HTR-8/SVneo (cell line): ENCODE data around the gene LARP1.
A peak's percentile ranks its signal among the peaks of the same experiment; 100 is the strongest.
"Not testable (repeated sequence)": the region's sequence is repeated elsewhere in the genome, so short reads cannot be mapped to it uniquely, and the experiment has no call there.

ENCODE experiments used
- DNase-seq: peaks from one replicate; pipeline ENCODE4 v3.0.0; 2011; ENCODE audit warnings: low spot score, mixed read lengths; ENCODE audit not compliant: insufficient read length
- FAIRE-seq: peaks from 2 replicates; lab custom pipeline; 2011; peaks lifted over from hg19 to GRCh38; lab: Jason Lieb, UNC

The LARP1 gene

DNA sequence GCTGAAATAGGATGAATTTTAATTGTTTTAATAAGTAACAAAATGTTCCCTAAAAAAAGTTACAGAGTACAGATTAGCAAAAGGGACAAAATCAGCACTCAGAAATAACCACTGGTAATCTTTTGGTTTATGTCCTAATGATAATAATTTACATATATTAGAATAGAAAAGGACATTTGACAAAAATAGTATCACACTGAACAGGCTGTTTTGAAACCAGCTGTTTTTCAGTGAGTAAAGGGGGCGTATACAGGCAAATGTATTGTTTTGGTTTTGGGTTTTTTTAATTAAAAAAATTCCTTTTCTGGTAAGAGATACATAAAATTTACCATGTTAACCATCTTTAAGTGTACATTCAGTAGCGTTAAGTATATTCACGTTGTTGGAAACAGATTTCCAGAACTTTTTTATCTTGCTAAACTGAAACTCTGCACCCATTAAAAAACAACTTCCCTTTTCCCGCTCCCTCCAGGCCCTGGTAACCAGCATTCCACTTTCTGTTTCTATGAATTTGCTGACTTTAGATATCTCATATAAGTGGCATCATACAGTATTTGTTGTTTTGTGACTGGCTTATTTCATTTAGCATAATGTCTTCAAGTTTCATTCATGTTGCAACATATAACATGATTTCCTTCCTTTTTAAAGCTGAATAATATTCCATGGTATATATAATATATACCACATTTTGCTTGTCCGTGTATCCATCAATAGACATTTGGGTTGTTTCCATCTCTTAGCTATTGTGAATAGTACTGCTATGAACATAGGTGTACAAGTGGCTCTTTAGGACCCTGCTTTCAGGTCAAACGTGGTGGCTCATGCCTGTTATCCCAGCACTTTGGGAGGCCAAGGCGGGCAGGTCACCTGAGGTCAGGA lies 20.6 kb upstream of the LARP1 start:
- no peak for FAIRE-seq
- no peak for DNase-seq

DNA sequence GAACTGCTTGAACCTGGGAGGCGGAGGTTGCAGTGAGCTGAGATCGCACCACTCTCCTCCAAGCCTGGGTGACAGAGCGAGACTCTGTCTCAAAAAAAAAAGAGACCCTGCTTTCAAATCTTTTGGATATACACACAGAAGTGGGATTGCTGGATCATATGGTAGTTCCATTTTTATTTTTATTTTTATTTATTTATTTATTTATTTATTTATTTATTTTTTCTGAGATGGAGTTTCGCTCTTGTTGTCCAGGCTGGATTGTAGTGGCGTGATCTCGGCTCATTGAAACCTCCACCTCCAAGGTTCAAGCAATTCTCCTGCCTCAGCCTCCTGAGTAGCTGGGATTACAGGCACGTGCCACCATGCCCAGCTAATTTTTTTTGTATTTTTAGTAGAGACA lies 19.8 kb upstream of the LARP1 start:
- not testable (repeated sequence) for FAIRE-seq, DNase-seq

DNA sequence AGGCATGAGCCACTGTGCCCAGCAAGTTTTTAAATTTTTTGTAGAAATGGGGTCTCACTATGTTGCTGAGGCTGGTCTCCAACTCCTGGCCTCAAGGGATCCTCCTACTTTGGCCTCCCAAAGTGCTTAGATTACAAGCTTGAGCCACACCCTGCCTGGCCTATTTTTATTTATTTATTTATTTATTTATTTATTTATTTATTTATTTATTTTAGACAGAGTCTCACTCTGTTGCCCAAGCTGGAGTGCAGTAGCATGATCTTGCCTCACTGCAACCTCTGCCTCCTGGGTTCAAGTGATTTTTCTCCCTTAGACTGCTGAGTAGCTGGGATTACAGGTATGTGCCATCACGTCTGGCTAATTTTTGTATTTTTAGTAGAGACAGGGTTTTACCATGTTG lies 18.8 kb upstream of the LARP1 start:
- FAIRE-seq, DNase-seq: not testable (repeated sequence)

DNA sequence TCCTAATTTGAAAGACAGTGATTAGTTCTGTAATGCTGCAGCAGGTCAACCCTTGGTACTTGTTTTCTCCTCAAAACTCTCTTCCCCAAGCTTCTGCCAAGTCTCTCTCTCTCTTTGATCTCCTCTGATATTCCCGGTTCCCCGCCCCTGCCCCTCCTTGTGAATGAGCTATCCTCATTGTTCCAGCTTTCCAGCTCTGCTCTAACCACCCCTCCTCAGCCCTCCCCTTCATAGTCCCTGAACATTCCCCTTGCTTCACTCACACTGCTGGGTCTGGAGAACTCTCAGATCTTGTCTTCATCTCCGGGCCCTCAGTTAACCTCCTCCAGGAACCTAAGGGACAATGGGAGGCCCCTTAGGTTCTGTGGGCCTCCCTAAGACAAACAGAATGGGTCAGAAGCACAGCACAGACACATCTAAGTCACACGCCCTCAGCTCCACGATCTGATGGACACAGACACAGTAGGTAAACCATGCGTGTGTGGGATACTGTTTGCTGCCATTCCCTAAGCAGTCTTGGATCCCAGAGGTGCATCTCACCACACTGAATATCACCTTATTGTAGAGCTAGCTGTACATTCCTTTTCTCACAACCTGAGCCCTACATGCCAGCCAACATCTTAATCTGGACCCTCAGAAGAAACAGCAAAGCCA lies 17.4 kb upstream of the LARP1 start:
- no peak for FAIRE-seq
- no peak for DNase-seq

DNA sequence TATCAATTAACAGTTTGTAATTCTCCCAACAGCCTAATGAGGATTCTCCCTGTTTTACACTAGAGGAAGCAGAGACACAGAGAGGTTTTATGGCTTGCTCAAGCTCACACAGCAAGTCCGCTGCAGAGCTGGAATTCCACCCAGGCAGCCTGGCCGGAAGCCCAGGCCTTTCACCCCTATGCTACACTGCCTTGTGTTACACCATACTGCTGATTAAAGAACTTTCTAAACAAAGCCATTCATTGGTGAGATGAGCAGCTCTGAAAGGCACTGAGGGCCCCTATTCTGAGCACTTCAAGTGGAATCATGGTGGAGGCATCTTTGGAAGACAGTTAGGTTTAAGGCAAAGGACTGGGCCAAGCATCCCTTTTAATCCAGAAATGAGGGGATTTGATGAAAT lies 14.7 kb upstream of the LARP1 start:
- FAIRE-seq: no peak
- no peak for DNase-seq

DNA sequence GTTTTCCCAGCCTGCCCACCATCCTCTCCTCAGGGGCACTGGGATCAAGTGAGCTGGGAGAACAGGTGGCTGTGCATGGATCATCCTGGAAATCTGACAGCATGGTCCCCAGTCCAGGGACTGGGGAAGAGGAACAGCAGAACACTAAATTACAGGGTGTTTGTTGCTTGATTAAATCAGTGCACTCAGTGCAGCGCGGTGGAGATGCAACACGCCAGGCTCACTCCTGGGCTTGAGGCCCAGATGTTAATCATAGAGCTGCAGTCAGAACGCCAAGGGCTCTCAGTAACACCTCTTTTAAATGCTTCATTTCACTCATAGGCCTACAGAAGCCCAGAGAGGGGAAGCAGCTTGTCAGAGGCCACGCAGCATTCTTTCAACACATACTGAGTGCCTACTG lies 14.2 kb upstream of the LARP1 start:
- FAIRE-seq (no peak), DNase-seq (no peak)

DNA sequence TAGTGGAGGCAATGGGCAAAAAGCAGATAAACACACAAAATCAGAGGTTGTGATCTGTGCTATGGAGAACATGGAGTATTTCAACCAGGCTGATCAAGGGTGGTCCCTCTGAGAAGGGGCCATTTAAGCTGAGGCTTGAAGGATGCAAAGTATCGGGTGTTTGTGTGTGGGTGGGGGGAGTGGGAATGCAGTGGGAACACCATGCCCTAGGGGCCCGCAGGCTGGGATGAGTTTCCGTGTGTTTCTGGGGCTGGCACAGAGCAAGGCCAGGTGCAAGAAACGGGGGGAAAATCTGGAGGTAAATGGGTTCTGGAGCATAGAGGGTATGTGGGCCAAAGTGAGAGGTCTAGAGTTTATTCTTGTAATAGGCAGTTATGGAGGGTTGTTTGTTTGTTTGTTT lies 13.8 kb upstream of the LARP1 start:
- no peak for FAIRE-seq
- DNase-seq: no peak

DNA sequence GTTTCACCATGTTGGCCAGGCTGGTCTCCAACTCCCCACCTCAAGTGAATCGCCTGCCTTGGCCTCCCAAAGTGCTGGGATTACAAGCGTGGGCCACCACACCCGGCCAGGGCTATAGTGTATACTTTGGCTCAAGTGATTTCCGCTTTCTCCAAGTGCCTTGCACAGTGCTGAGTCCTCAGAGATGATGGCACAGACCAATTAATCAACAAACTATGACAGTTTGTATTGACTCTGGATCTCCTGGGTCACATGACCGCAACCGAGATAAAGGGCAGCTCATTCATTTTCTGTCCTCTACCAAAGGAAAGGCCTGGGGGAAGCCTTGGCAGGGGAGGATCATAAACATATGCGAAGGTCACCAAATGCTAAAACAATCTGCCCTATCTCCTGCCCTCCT lies 11.4 kb upstream of the LARP1 start:
- FAIRE-seq (no peak), DNase-seq (no peak)

DNA sequence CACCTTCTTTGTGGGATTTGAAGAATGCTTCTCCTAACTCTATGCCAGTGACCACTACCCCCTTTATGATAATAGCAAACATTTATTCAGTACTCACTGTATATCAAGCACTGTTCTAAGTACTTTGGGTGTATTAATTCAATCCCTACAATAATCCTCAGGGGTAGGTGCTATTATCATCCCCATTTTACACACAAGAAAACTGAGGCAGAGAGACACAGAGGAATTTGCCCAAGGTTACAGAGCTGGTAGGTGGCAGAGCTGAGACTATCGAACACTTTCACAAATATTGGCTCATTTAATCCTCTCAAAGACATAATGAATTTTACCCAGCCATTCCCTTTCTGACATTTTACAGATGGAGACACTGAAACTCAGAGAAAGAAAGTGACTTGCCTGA lies 9.8 kb upstream of the LARP1 start:
- FAIRE-seq (no peak), DNase-seq (no peak)

DNA sequence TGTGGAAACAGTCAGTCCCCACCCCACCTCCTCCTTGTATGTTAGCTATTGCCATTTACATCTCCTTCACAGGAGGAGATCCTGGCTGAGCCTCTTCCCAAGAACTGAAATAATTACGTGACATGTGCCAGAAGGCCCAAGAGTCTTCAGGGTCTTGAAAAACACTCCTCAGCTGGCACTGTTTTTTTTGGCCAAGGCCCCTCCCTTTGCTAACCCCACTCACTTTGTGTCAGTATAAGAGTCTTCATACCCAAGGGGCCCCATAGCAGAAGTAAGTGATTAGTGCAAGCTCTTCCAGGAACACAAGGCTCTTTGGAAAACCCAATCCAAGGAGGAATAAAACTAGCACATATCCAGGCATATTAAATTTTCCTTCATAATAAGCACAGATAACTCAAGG lies 5.7 kb upstream of the LARP1 start:
- FAIRE-seq (no peak), DNase-seq (no peak)

DNA sequence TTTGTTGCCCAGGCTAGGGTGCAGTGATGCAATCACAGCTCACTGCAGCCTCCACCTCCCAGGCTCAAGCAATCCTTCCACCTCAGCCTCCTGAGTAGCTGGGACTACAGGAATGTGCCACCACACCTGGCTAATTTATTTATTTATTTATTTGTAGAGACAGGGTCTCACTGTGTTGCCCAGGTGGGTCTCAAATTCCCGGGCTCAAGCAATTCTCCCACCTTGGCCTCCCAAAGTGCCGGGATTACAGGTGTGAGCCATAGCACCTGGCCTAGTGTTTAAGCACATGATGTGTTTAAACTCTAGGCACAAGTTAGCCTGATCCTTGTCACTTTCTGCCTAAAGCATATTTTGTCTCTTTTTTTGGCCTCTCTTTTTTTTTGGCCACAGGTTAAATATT lies 4.5 kb upstream of the LARP1 start:
- not testable (repeated sequence) for DNase-seq, FAIRE-seq

DNA sequence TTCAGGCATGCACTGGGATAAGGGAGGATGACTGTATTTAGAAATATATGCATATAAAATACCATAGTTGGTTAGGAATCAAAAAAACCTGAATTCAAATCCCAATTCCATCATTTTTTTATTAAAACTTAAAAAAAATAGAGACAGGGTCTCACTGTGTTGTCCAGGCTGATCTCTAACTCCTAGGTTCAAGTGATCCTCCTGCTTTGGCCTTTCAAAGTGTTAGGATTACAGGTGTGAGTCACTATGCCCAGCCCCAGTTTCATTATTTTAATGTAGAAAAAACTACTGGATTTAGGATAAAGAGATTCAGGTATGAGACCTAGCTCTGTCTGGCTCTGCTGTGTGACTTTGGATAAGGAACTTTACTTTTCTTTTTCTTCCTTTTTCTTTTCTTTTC lies 3.3 kb upstream of the LARP1 start:
- FAIRE-seq: no peak
- no peak for DNase-seq

DNA sequence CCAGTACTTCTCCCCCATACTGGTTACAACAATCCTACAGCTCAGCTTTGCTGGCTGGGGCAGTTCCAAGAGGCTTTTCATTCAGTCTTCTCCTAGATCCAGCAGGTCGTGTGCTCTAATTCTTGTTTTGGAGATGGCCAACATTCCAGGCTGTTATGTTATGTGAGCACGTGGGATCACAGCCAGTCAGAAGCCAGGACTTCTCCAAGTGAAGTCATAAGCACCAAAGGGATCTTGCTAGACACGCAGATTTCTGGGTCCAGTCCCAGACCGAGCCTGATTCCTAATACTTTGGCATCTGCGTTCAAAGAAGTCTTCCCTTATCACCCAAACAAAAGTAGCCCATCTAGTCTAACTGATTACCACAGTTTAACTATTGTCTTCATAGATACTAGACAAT lies 1.4 kb upstream of the LARP1 start:
- no peak for DNase-seq
- no peak for FAIRE-seq

DNA sequence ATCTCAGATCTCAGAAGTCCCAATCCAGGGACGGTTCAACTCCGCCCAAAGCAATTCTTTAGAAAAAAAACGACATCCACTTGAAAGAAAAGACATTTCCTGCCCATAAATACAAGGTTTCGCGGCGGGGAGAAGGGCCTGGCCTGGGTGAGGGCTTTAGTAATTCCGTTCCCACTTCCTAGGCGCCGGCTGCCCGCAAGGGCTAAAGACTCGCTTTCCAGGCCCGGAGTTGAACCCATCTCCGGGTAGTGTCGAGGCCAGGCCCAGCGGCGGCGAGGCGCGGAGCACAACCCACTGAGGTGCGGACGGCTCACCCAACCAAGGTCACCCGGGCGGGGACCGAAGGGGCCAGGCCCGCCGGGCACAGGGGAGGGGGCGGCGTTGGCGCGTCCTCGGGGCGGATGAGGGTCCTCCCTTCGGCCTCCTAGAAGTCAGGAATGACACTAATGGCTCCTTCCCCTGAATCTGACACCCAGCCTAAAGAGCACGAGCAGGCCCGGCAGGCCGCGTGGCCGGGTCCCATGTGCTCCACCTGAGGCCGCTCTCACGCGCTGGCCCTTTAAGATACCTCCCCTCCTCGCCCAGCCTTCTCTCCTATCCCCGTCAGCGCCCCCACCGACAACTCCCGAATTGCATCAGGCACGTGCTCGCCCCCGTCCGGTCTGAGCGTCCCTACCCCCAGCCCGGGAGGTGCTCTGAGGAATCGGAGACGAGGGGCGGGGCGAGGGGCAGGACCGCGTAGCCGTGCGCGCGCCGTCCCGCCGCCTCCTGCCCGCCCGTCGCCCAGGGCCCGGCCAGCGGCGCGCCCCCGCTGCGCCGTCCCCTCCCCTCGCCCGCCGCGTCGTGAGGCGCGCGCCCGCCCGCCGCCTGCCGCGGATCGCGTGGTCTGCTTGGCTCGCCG lies 467 bp upstream of the LARP1 start:
- DNase-seq (peak; percentile 98), FAIRE-seq (peak; percentile 96)

DNA sequence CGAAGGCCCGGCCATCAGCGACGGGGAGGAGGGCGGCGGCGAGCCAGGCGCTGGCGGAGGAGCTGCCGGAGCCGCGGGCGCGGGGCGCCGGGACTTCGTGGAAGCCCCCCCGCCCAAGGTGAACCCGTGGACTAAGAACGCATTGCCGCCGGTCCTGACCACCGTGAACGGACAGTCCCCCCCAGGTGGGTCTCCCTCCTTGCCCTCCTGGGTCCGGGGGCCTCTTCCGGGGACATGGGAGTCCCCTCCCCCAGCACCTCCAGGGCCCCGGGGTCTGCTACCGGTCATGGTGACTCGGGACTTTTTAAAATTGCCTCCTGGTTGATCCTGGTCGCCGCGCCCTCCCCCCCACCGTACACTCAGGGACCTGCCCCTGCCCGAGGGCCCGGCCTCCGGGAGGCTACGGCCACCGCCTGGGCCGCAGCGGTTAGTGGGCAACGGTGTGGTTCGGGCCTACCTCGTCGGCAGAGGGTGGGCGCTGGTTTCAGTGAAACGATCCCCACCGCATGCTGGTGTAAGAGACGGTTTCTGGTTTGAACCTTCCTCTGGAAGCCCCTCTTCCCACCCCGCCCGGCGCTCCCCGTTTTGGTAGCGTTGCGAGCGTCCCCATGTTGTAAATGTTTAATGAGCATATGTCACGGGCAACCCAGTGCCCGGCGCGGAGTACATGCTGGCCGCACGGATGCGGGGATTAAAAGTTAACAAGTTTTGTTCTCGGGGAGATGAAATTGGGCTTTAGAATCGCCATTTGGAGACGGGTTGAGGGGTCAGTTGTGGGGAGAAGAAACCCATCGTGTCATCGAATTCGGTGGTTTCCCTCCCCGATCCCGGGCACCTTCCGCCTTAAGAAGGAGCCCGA lies 1.1 kb downstream of the LARP1 start:
- DNase-seq: no peak
- no peak for FAIRE-seq

DNA sequence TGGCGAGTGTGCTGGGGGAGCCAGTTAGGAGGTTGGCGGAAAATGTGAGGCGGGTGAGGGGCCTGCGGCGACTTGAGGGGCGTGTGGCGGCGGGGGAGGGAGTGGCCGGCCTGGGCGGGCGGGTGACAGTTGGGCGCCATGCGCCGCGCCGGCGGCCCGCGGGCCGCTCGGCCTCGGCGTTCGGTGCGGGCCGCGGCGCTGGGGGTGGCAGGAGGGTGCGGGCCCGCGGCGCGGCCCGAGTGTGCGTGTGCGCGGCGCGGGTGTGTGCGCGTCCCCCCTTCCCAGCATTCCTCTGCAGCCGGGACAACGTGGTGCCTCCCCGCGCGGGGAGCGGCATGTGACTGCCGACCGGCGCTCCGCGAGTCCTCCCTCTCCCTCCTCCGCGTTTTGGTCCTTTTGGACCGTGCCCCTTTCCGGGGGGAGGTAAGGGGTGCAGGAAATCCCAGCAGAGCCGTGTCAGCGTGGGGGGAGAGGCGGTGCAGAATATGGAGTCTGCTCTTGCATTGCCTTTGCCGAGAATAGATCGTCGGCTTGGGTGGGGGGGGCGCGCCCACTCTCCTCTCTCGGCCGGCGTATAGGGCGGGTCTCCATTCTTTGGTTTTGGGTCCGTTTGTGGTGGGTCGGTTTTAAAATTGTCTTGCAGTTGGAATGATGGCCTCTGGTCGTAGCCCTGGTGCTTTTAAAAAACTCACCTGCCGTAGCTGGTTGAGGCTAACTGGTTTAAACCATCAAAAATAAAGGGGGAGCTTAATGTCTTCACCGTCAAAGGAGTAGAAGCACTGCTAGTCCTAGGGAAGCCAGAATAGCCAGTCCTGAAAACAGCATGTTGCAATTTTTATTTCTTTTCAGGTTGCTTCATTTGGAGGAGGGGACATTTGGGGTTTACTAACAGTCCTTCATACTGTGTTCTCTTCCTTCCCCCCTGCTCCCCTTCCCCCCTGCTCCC lies 2.0 kb downstream of the LARP1 start:
- DNase-seq (no peak), FAIRE-seq (peak; percentile 16)

DNA sequence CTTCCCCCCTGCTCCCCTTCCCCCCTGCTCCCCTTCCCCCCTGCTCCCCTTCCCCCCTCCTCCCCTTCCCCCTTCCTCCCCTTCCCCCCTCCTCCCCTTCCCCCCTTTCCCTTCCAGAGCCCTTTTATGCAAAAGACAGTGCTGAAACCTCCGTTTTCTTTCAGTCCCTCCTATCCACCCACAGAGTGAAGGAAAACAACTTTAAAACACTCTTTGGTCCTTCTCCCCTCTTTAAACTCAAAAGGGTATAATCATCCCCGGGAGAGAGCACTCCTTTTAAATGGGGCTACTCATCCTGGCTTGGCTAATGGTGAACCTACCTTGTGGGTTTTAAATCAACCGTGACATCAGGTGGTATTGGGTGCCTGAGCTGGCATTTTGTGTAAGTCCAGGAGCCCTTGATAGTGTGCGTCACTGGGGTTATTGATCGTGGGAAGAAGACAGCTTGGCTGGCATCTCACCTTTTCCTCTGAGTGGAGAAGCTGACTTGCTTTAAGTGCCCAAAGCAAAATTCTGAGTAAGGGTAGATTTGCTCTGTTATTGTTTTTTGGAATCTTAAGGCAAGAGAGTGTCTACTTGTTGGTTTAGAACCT lies 2.7 kb downstream of the LARP1 start:
- DNase-seq: no peak

DNA sequence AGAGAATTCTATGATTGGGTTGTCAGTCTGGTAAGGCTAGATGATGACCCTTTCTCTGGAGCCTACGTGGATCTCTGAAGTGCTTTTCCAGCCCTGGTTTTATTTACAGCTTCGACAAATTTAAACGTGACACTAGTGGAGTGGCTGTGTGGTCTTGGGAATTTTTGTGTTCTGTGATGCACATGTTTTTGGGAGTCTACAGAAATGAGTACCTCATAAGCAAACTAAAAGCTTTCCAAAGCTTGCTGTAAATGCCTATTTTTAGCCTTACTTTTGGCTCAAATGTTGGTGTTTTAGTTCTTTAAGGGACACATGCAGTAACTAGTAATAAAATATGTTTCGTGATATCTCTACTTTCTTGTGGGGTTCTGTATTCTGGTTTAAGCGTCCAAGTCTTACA lies 3.3 kb downstream of the LARP1 start:
- FAIRE-seq: no peak

More for the DNA sequence above, 2.7 kb downstream of the LARP1 start:
- FAIRE-seq: no peak

More for the DNA sequence above, 3.3 kb downstream of the LARP1 start:
- no peak for DNase-seq
